ENCODE results near the gene DMC1. TPM values are rescaled to one million over a fixed set of nuclear protein-coding genes. Genes with fewer than 3 reads are reported as not detected.

DMC1 gene
- total RNA-seq, 1 experiment from 2014 or later, result 0.89 TPM

DNA sequence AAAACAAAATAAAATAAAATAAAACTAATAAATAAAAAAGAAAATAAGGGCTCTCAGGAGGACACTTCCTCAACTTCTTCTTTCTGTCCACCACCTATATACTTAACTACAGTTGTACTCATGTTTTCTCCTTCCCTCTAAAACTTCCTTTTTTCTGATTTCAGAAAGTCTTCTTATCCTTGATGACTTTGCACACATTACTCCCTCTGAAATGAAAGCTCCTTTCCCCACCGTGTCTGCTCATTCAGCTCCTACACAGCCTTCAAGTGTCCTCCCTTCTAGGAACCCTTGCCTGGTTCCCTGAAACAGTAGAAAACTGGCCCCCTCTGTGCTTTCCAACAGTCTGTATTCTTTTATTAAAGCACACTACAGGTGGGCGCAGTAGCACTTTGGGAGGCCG, 45.6 kb downstream of the DMC1 start:
- BruUV-seq (replicated peaks), result no TSS peak
- CTCF ChIA-PET, result no interaction called here
- ATAC-seq, result no peak

More for the DNA sequence above, 45.6 kb downstream of the DMC1 start:
- Histone ChIP-seq H3K4me1 (ENCODE audit: control insufficient read depth in 1 of 2, insufficient read depth in 2 of 2, low read length in 2 of 2) (no peaks in the 10 kb centered on the region), H3K27ac (ENCODE audit: low read depth, low read length) (no peak overlapping the region), H3K4me3 (replicated peaks in 1 of 2; ENCODE audit: low read depth in 1 of 2, low read length in 2 of 2) (no peak overlapping the region), H3K4me2 (ENCODE audit: low read length) (no peak overlapping the region), H3K36me3 (ENCODE audit: control insufficient read depth in 1 of 2, insufficient read depth in 2 of 2, low read length in 2 of 2) (no peaks in the 10 kb centered on the region), H2AFZ (ENCODE audit: low read depth, low read length, poor library complexity, severe bottlenecking) (no peak overlapping the region), H4K20me1 (ENCODE audit: insufficient read depth) (no peaks in the 10 kb centered on the region), H3K9ac (ENCODE audit: low read length) (no peak overlapping the region), H3K79me2 (ENCODE audit: insufficient read depth, low read length) (no peaks in the 10 kb centered on the region), H3K9me3 (ENCODE audit: control insufficient read depth in 1 of 2, insufficient read depth in 1 of 2, low read depth in 1 of 2, low read length in 2 of 2) (no peaks in the 10 kb centered on the region), H3K27me3 (ENCODE audit: insufficient read depth, low read length) (no peaks in the 10 kb centered on the region), H3K9me2 (ENCODE audit: insufficient read depth) (no peaks in the 10 kb centered on the region)
- intact Hi-C loops (cut with micrococcal nuclease), result no loop called here
- ChIA-PET RAD21 (ENCODE audit: low non-redundant PET in 1 of 2, low total read pairs in 2 of 2, uncharacterized antibody in 2 of 2, unreplicated experiment in 2 of 2) (no interaction called here), POLR2A (no interaction called here)
- no peak for DNase-seq (ENCODE audit: low read depth, low spot score)
- TF ChIP-seq, protein P1, sequence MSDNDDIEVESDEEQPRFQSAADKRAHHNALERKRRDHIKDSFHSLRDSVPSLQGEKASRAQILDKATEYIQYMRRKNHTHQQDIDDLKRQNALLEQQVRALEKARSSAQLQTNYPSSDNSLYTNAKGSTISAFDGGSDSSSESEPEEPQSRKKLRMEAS (IDR thresholded peaks at IDR 0.05), result no peak
- TF ChIP-seq, protein P2, sequence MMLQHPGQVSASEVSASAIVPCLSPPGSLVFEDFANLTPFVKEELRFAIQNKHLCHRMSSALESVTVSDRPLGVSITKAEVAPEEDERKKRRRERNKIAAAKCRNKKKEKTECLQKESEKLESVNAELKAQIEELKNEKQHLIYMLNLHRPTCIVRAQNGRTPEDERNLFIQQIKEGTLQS (IDR thresholded peaks at IDR 0.05), result no peak
- TF ChIP-seq JUND (IDR thresholded peaks at IDR 0.05) (no peak), EZH2 (IDR thresholded peaks at IDR 0.05) (no peak), ZFX (IDR thresholded peaks at IDR 0.05) (no peak), TCF7L2 (IDR thresholded peaks at IDR 0.05; ENCODE audit: borderline replicate concordance, extremely low read depth, insufficient read depth, insufficient read length) (no peak), RAD21 (IDR thresholded peaks at IDR 0.05; ENCODE audit: low read depth) (no peak)
- TF ChIP-seq, protein P3, sequence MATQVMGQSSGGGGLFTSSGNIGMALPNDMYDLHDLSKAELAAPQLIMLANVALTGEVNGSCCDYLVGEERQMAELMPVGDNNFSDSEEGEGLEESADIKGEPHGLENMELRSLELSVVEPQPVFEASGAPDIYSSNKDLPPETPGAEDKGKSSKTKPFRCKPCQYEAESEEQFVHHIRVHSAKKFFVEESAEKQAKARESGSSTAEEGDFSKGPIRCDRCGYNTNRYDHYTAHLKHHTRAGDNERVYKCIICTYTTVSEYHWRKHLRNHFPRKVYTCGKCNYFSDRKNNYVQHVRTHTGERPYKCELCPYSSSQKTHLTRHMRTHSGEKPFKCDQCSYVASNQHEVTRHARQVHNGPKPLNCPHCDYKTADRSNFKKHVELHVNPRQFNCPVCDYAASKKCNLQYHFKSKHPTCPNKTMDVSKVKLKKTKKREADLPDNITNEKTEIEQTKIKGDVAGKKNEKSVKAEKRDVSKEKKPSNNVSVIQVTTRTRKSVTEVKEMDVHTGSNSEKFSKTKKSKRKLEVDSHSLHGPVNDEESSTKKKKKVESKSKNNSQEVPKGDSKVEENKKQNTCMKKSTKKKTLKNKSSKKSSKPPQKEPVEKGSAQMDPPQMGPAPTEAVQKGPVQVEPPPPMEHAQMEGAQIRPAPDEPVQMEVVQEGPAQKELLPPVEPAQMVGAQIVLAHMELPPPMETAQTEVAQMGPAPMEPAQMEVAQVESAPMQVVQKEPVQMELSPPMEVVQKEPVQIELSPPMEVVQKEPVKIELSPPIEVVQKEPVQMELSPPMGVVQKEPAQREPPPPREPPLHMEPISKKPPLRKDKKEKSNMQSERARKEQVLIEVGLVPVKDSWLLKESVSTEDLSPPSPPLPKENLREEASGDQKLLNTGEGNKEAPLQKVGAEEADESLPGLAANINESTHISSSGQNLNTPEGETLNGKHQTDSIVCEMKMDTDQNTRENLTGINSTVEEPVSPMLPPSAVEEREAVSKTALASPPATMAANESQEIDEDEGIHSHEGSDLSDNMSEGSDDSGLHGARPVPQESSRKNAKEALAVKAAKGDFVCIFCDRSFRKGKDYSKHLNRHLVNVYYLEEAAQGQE (IDR thresholded peaks at IDR 0.05; ENCODE audit: low read depth), result no peak

Measured in HCT116 (cell line).